Neural progenitor cell (in vitro differentiated cells): ENCODE measurements around the gene PDE9A. TPM values are rescaled to one million over a fixed set of nuclear protein-coding genes. Genes with fewer than 3 reads are reported as not detected.

Source experiments
- DNase-seq: peaks from one replicate; pipeline ENCODE4 v3.0.0-alpha.2; 2016; ENCODE audit warnings: low spot score
- H2AFZ ChIP-seq: fragments of 200-600 bp; sonication (generic); replicated peaks from 2 replicates; pipeline ENCODE4 v1.6.1; 2016; ENCODE audit warnings: antibody characterized with exemption
- H3F3A ChIP-seq: fragments of 200-600 bp; sonication (generic); 2 replicates; pipeline ENCODE4 v1.6.1; 2016; ENCODE audit warnings: antibody characterized with exemption, low read depth
- H3K27ac ChIP-seq: fragments of 200-600 bp; sonication (generic); 2 replicates; pipeline ENCODE4 v1.5.1; 2016; ENCODE audit warnings: mild to moderate bottlenecking
- H3K27me3 ChIP-seq: fragments of 200-600 bp; sonication (generic); 2 replicates; pipeline ENCODE4 v1.6.1; 2016; ENCODE audit warnings: mild to moderate bottlenecking, moderate library complexity
- H3K36me3 ChIP-seq: fragments of 200-600 bp; sonication (generic); 2 replicates; pipeline ENCODE4 v1.5.1; 2016
- H3K4me1 ChIP-seq: fragments of 200-600 bp; sonication (generic); 2 replicates; pipeline ENCODE4 v1.6.1; 2016; ENCODE audit warnings: mixed run types
- H3K4me2 ChIP-seq: fragments of 200-600 bp; sonication (generic); 2 replicates; pipeline ENCODE4 v1.6.1; 2016
- H3K4me3 ChIP-seq: fragments of 200-600 bp; sonication (generic); 2 replicates; pipeline ENCODE4 v1.5.1; 2016
- H3K79me2 ChIP-seq: fragments of 200-600 bp; sonication (generic); 2 replicates; pipeline ENCODE4 v1.6.1; 2016; ENCODE audit warnings: low read depth
- H3K9ac ChIP-seq: fragments of 200-600 bp; sonication (generic); 2 replicates; pipeline ENCODE4 v1.6.1; 2016
- H3K9me3 ChIP-seq: fragments of 200-600 bp; sonication (generic); 2 replicates; pipeline ENCODE4 v1.5.1; 2016; ENCODE audit warnings: low read depth
- H4K20me1 ChIP-seq: fragments of 200-600 bp; sonication (generic); 2 replicates; pipeline ENCODE4 v1.6.1; 2016; ENCODE audit warnings: low read depth
- H3K27ac Mint-ChIP-seq: 3 replicates; pipeline ENCODE4 v1.8.0; 2021; ENCODE audit warnings: mixed read lengths
- H3K27me3 Mint-ChIP-seq: 2 replicates; pipeline ENCODE4 v1.8.0; 2022; ENCODE audit warnings: low read depth, mild to moderate bottlenecking, inconsistent platforms, moderate library complexity, mixed read lengths; ENCODE audit not compliant: insufficient read depth
- H3K36me3 Mint-ChIP-seq: 3 replicates; pipeline ENCODE4 v1.8.0; 2021; ENCODE audit warnings: mixed read lengths
- H3K4me1 Mint-ChIP-seq: 3 replicates; pipeline ENCODE4 v1.8.0; 2021; ENCODE audit warnings: mixed read lengths
- H3K4me3 Mint-ChIP-seq: 3 replicates; pipeline ENCODE4 v1.8.0; 2021; ENCODE audit warnings: mild to moderate bottlenecking, moderate library complexity, mixed read lengths
- H3K9me3 Mint-ChIP-seq: 3 replicates; pipeline ENCODE4 v1.8.0; 2020; ENCODE audit warnings: mixed read lengths
- CTCF ChIP-seq: fragments of 200-600 bp; sonication (generic); IDR thresholded peaks from 2 replicates; pipeline ENCODE4 v1.5.1; 2017; ENCODE audit warnings: antibody characterized with exemption, mild to moderate bottlenecking
- EZH2 ChIP-seq: fragments of 200-600 bp; sonication (generic); IDR thresholded peaks from 2 replicates; pipeline ENCODE4 v1.6.1; 2017; ENCODE audit warnings: antibody characterized with exemption, mild to moderate bottlenecking, moderate library complexity
- EZH2phosphoT487 ChIP-seq: fragments of 200-600 bp; sonication (generic); IDR thresholded peaks from 2 replicates; pipeline ENCODE4 v1.6.1; 2017; ENCODE audit warnings: antibody characterized with exemption
- total RNA-seq: library from RNA; depleted of rRNA; stranded (reverse); fragments of >200 nt; gene quantifications from 2 replicates; pipeline ENCODE4 v1.2.3, GENCODE V29; 2015; ENCODE audit warnings: low replicate concordance

Gene PDE9A
- total RNA-seq, 1 donor from 2014 or later = 41.0 TPM

- H3K27ac Mint-ChIP-seq = no peak overlapping the region
- H3K4me3 ChIP-seq = no peak overlapping the region
- DNase-seq = no peak
These were observed 87.6 kb downstream of the PDE9A start for GRCh38 chr21:42741066-42741465.

GRCh38 chr21:42744520-42745445 is 91.4 kb downstream of the PDE9A start:
- Mint-ChIP-seq H3K36me3 (peaks cover 2% of the 10 kb centered on the region), H3K27ac (no peak overlapping the region), H3K4me1 (peaks cover 27% of the 10 kb centered on the region), H3K27me3 (peaks cover 2% of the 10 kb centered on the region), H3K4me3 (no peak overlapping the region), H3K9me3 (no peaks in the 10 kb centered on the region)
- no peak overlapping the region for H2AFZ ChIP-seq
- no peak overlapping the region for H3K27ac ChIP-seq
- TF ChIP-seq CTCF = no peak
- no peak for TF ChIP-seq EZH2
- no peak for TF ChIP-seq EZH2phosphoT487
- H3K9ac ChIP-seq = no peak overlapping the region
- H3K4me2 ChIP-seq = no peak overlapping the region
- H3F3A ChIP-seq = no peaks in the 10 kb centered on the region
- H3K36me3 ChIP-seq = no peaks in the 10 kb centered on the region
- H3K4me3 ChIP-seq = no peak overlapping the region
- peaks cover 8% of the 10 kb centered on the region for H4K20me1 ChIP-seq
- H3K79me2 ChIP-seq = no peaks in the 10 kb centered on the region
- DNase-seq = no peak
- peaks cover 16% of the 10 kb centered on the region for H3K4me1 ChIP-seq
- no peaks in the 10 kb centered on the region for H3K27me3 ChIP-seq
- no peaks in the 10 kb centered on the region for H3K9me3 ChIP-seq

More at GRCh38 chr21:42741066-42741465, 87.6 kb downstream of the PDE9A start:
- no peak overlapping the region for H3K4me2 ChIP-seq
- peaks cover 5% of the 10 kb centered on the region for H3K36me3 Mint-ChIP-seq
- no peaks in the 10 kb centered on the region for H3K79me2 ChIP-seq
- peaks cover 17% of the 10 kb centered on the region for H3K4me1 Mint-ChIP-seq
- H3K36me3 ChIP-seq = no peaks in the 10 kb centered on the region
- no peak overlapping the region for H2AFZ ChIP-seq
- no peak overlapping the region for H3K4me3 Mint-ChIP-seq
- no peaks in the 10 kb centered on the region for H3K9me3 ChIP-seq
- H3K4me1 ChIP-seq = no peaks in the 10 kb centered on the region
- H3K9me3 Mint-ChIP-seq = no peaks in the 10 kb centered on the region
- no peak overlapping the region for H3K9ac ChIP-seq
- H3K27ac ChIP-seq = no peak overlapping the region
- H3F3A ChIP-seq = no peaks in the 10 kb centered on the region
- no peaks in the 10 kb centered on the region for H3K27me3 ChIP-seq
- TF ChIP-seq EZH2 = no peak
- TF ChIP-seq EZH2phosphoT487 = no peak
- TF ChIP-seq CTCF = no peak
- H3K27me3 Mint-ChIP-seq = peaks cover 2% of the 10 kb centered on the region
- no peaks in the 10 kb centered on the region for H4K20me1 ChIP-seq

GRCh38 chr21:42745511-42746239 is 92.3 kb downstream of the PDE9A start:
- Mint-ChIP-seq H3K9me3 (no peaks in the 10 kb centered on the region), H3K4me1 (peaks cover 27% of the 10 kb centered on the region), H3K4me3 (no peak overlapping the region), H3K27me3 (peaks cover 2% of the 10 kb centered on the region), H3K36me3 (peaks cover 2% of the 10 kb centered on the region), H3K27ac (no peak overlapping the region)
- no peak overlapping the region for H3K4me3 ChIP-seq
- no peak overlapping the region for H3K4me2 ChIP-seq
- H3K9ac ChIP-seq = no peak overlapping the region
- no peaks in the 10 kb centered on the region for H3K9me3 ChIP-seq
- no peak overlapping the region for H3K27ac ChIP-seq
- H3K79me2 ChIP-seq = no peaks in the 10 kb centered on the region
- H3K4me1 ChIP-seq = peaks cover 17% of the 10 kb centered on the region
- no peaks in the 10 kb centered on the region for H3K27me3 ChIP-seq
- no peak for DNase-seq
- H3F3A ChIP-seq = no peaks in the 10 kb centered on the region
- TF ChIP-seq EZH2 = no peak
- no peak for TF ChIP-seq EZH2phosphoT487
- no peak for TF ChIP-seq CTCF
- H3K36me3 ChIP-seq = no peaks in the 10 kb centered on the region
- H2AFZ ChIP-seq = no peak overlapping the region
- peaks cover 8% of the 10 kb centered on the region for H4K20me1 ChIP-seq
